ENCODE results near the gene UBE2K.
"Not testable (repeated sequence)": the region's sequence is repeated elsewhere in the genome, so short reads cannot be mapped to it uniquely, and the experiment has no call there.

UBE2K gene

GRCh38 chr4:39698424-39699009 lies 581 bp downstream of the UBE2K start:
- no peak for DNase-seq

GRCh38 chr4:39699687-39700409 lies 1.9 kb downstream of the UBE2K start:
- DNase-seq, result no peak

GRCh38 chr4:39700554-39700953 lies 2.6 kb downstream of the UBE2K start:
- no peak for DNase-seq

GRCh38 chr4:39702716-39703115 lies 4.8 kb downstream of the UBE2K start:
- DNase-seq, result no peak

- not testable (repeated sequence) for DNase-seq
These were observed 6.9 kb downstream of the UBE2K start for GRCh38 chr4:39704789-39705188.

- DNase-seq, result no peak
These were observed 8.4 kb downstream of the UBE2K start for GRCh38 chr4:39706334-39706733.

- DNase-seq, result no peak
These were observed 9.0 kb downstream of the UBE2K start for GRCh38 chr4:39706741-39707511.

- DNase-seq, result no peak
These were observed 12.4 kb downstream of the UBE2K start for GRCh38 chr4:39710098-39710896.

GRCh38 chr4:39712819-39713607 lies 15.1 kb downstream of the UBE2K start:
- DNase-seq, result no peak

GRCh38 chr4:39713691-39714090 lies 15.8 kb downstream of the UBE2K start:
- peak; percentile 3 for DNase-seq

GRCh38 chr4:39714166-39714565 lies 16.2 kb downstream of the UBE2K start:
- no peak for DNase-seq

- no peak for DNase-seq
These were observed 17.9 kb downstream of the UBE2K start for GRCh38 chr4:39715788-39716187.

- DNase-seq, result no peak
These were observed 18.4 kb downstream of the UBE2K start for GRCh38 chr4:39716356-39716755.

GRCh38 chr4:39717743-39718142 lies 19.8 kb downstream of the UBE2K start:
- not testable (repeated sequence) for DNase-seq

- no peak for DNase-seq
These were observed 20.7 kb downstream of the UBE2K start for GRCh38 chr4:39718366-39719323.

GRCh38 chr4:39719804-39720580 lies 22.1 kb downstream of the UBE2K start:
- DNase-seq, result no peak

- DNase-seq, result not testable (repeated sequence)
These were observed 23.3 kb downstream of the UBE2K start for GRCh38 chr4:39721273-39721672.

GRCh38 chr4:39721788-39722187 lies 23.9 kb downstream of the UBE2K start:
- no peak for DNase-seq

- DNase-seq, result no peak
These were observed 31.6 kb downstream of the UBE2K start for GRCh38 chr4:39729557-39729956.

GRCh38 chr4:39730072-39730471 lies 32.1 kb downstream of the UBE2K start:
- DNase-seq, result no peak
